ENCODE results near the gene MYNN. TPM values are rescaled to one million over a fixed set of nuclear protein-coding genes. Genes with fewer than 3 reads are reported as not detected.
"Not testable (repeated sequence)": the region's sequence is repeated elsewhere in the genome, so short reads cannot be mapped to it uniquely, and the experiment has no call there.

Gene MYNN
- total RNA-seq (24.0 and 25.5 TPM in 2 replicates), polyA plus RNA-seq (14.7 and 18.2 TPM in 2 replicates), polyA minus RNA-seq (13.4 and 18.8 TPM in 2 replicates)
- total RNA-seq (2013) = 29.1 TPM

GRCh38 chr3:169772897-169773816, at the start of gene MYNN:
Gene MYNN (plus strand): TSS chr3:169773396. CDS start chr3:169774296, 900 bp downstream.
- H3K27ac ChIP-seq (ENCODE audit: low read length in 2 of 2) = peak within 1 kb of the TSS; percentile 97
- H3K4me1 Mint-ChIP-seq = peaks cover 50% of the 10 kb centered on the region
- DNase-seq = peak; percentile 96
- no peaks in the 10 kb centered on the region for H4K20me1 ChIP-seq (ENCODE audit: control insufficient read depth, insufficient read depth, low read length, poor library complexity, severe bottlenecking)
- peak within 1 kb of the TSS; percentile 98 for H2AFZ ChIP-seq (ENCODE audit: insufficient read depth, low read depth, low read length, poor library complexity, severe bottlenecking)
- CTCF ChIA-PET = interaction anchor here (0.7 to 3.3 kb wide), 8 partner anchors 9 to 194 kb away, joined by 3 to 21 read pairs (median 4); partner anchors contain the start of genes LRRC34, LRRIQ4 and TERC
- H3K9ac ChIP-seq (ENCODE audit: low read length) = peak within 1 kb of the TSS; percentile 96
- ATAC-seq (ENCODE audit: low read depth) = peak; percentile 78
- peaks cover 1 to 33% of the 10 kb centered on the region in 2 experiments for H3K36me3 ChIP-seq (replicated peaks in 1 of 2; ENCODE audit: control extremely low read depth in 1 of 2, control insufficient read depth in 1 of 2, extremely low read depth in 1 of 2, insufficient read depth in 2 of 2, low read length in 1 of 2)
- POLR2A ChIA-PET = interaction anchor here (0.8 to 3.0 kb wide), 9 partner anchors 9 to 584 kb away, joined by 3 to 23 read pairs (median 4); partner anchors contain the start of genes LRRC34, LRRIQ4, SEC62 and SKIL
- under 1% methylated on average over 61 of the region's 61 CpGs for WGBS (ENCODE audit: insufficient coverage)
- H3K4me3 ChIP-seq (ENCODE audit: control extremely low read depth in 1 of 5, extremely low read depth in 1 of 5, insufficient read depth in 1 of 5, low read depth in 2 of 5, low read length in 4 of 5) = peak within 1 kb of the TSS; percentile 89 to 97 (median 91)
- H3K79me2 ChIP-seq (ENCODE audit: control insufficient read depth, insufficient read depth, low read length) = peaks cover 44% of the 10 kb centered on the region
- peak within 1 kb of the TSS; percentile 100 for H3K4me3 Mint-ChIP-seq
- H3K9me3 ChIP-seq (ENCODE audit: control extremely low read depth in 1 of 3, control insufficient read depth in 2 of 3, insufficient read depth in 1 of 3, low read length in 2 of 3) = peaks cover 0 to 7% (median 0%) of the 10 kb centered on the region in 3 donors
- H3K9me3 Mint-ChIP-seq (ENCODE audit: insufficient read depth) = no peaks in the 10 kb centered on the region
- TF ChIP-seq CTCF (IDR thresholded peaks at IDR 0.05) = no peak
- TF ChIP-seq EZH2 (IDR thresholded peaks at IDR 0.05; ENCODE audit: borderline replicate concordance, insufficient read depth, low read depth, low read length, poor library complexity, severe bottlenecking) = no peak
- H3K4me1 ChIP-seq (ENCODE audit: control insufficient read depth in 2 of 2, insufficient read depth in 2 of 2, low read length in 2 of 2) = peaks cover 16 to 19% of the 10 kb centered on the region in 2 donors
- peak within 1 kb of the TSS; percentile 78 for H3K4me2 ChIP-seq (replicated peaks; ENCODE audit: low read depth, low read length, poor library complexity, severe bottlenecking)
- H3K27me3 ChIP-seq (replicated peaks in 1 of 4; ENCODE audit: control extremely low read depth in 1 of 4, control insufficient read depth in 3 of 4, insufficient read depth in 4 of 4, low read length in 3 of 4) = no peaks in the 10 kb centered on the region
- H3K27ac Mint-ChIP-seq = peak within 1 kb of the TSS; percentile 99
- intact Hi-C loops (cut with micrococcal nuclease) = loop anchor here (1.0 to 5.0 kb wide), 8 partner anchors 8 to 584 kb away; partner anchors contain the start of genes PHC3, SEC62, SKIL and TERC
- no peaks in the 10 kb centered on the region for H3K27me3 Mint-ChIP-seq

- H3K27me3 Mint-ChIP-seq = peaks cover 53% of the 10 kb centered on the region
- H3K36me3 ChIP-seq (replicated peaks in 1 of 2; ENCODE audit: control extremely low read depth in 1 of 2, control insufficient read depth in 1 of 2, extremely low read depth in 1 of 2, insufficient read depth in 2 of 2, low read length in 1 of 2); POLR2A ChIA-PET; H3K79me2 ChIP-seq (ENCODE audit: control insufficient read depth, insufficient read depth, low read length); DNase-seq; intact Hi-C loops (cut with micrococcal nuclease); ATAC-seq (ENCODE audit: low read depth); H3K9me3 ChIP-seq (ENCODE audit: control extremely low read depth in 1 of 3, control insufficient read depth in 2 of 3, insufficient read depth in 1 of 3, low read length in 2 of 3); H3K9ac ChIP-seq (ENCODE audit: low read length); H3K27ac ChIP-seq (ENCODE audit: low read length in 2 of 2); H3K27ac Mint-ChIP-seq; H3K4me3 ChIP-seq (ENCODE audit: control extremely low read depth in 1 of 5, extremely low read depth in 1 of 5, insufficient read depth in 1 of 5, low read depth in 2 of 5, low read length in 4 of 5); H2AFZ ChIP-seq (ENCODE audit: insufficient read depth, low read depth, low read length, poor library complexity, severe bottlenecking); H3K4me1 Mint-ChIP-seq; H3K4me1 ChIP-seq (ENCODE audit: control insufficient read depth in 2 of 2, insufficient read depth in 2 of 2, low read length in 2 of 2); H3K4me3 Mint-ChIP-seq; H3K9me3 Mint-ChIP-seq (ENCODE audit: insufficient read depth); H4K20me1 ChIP-seq (ENCODE audit: control insufficient read depth, insufficient read depth, low read length, poor library complexity, severe bottlenecking); H3K27me3 ChIP-seq (replicated peaks in 1 of 4; ENCODE audit: control extremely low read depth in 1 of 4, control insufficient read depth in 3 of 4, insufficient read depth in 4 of 4, low read length in 3 of 4); H3K4me2 ChIP-seq (replicated peaks; ENCODE audit: low read depth, low read length, poor library complexity, severe bottlenecking): not testable (repeated sequence)
- CTCF ChIA-PET = interaction anchor here (1.2 kb wide), 1 partner anchor 12 kb away, joined by 3 read pairs; no protein-coding TSS in a partner anchor
Measured at GRCh38 chr3:169731857-169732256, 41.3 kb upstream of the MYNN start.
